Hepatocyte (in vitro differentiated cells): Measurements from ENCODE around the gene HHIPL2.

Source experiments
- CTCF ChIP-seq: fragments of 200-600 bp; sonication (generic); IDR thresholded peaks from 2 replicates; pipeline ENCODE4 v1.5.1; 2016; ENCODE audit warnings: antibody characterized with exemption, mild to moderate bottlenecking; ENCODE audit not compliant: poor library complexity
- EZH2phosphoT487 ChIP-seq: fragments of 200-600 bp; sonication (generic); IDR thresholded peaks from one replicate; pipeline ENCODE4 v1.6.1; 2018; ENCODE audit warnings: antibody characterized with exemption, mild to moderate bottlenecking, low read depth, moderate library complexity; ENCODE audit not compliant: unreplicated experiment, severe bottlenecking

DNA sequence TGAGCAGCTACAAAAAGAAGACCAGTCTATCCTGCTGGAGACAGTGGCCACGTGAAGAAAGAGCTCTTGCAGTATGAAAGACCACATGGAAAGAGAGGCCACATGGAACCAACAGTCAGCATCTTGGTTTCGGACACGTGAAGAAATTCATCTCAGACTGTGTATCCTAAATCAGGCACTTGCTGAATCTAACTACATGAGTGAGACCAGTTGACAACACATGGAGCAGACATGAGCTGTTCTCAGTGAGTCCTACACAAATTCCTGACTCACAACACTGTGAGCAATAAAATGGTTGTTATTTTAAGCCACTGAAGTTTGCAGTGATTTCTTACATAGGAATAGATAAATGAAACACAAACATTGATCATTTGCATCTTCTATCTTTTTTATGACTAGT lies 44.3 kb upstream of the HHIPL2 start:
- TF ChIP-seq CTCF (no peak), EZH2phosphoT487 (no peak)
